Heart right ventricle (tissue), 16 donors: ENCODE results near the gene ZXDC. TPM values are rescaled to one million over a fixed set of nuclear protein-coding genes. Genes with fewer than 3 reads are reported as not detected.

Experiments
- ATAC-seq, 8 donors: fragments of 200-7000 bp; cut with Tn5 transposase; one replicate each; pipeline ENCODE4 v1.9.1; 2020; ENCODE audit warnings: mild to moderate bottlenecking in 8 of 8, moderate library complexity in 8 of 8, moderate number of reproducible peaks in 1 of 8
- DNase-seq, 2 donors: peaks; one replicate each; pipeline ENCODE4 v3.0.0-alpha.2; 2020
- H3K27ac ChIP-seq, 10 donors: fragments of 200-600 bp; sonication (generic) in 2 of 10; one replicate each; pipeline versions ENCODE4 v1.5.0 to v1.8.0; 2020 to 2022; ENCODE audit warnings: mild to moderate bottlenecking in 3 of 10
- H3K27me3 ChIP-seq, 7 donors: fragments of 200-600 bp; one replicate each; pipeline ENCODE4 v1.8.0; 2021 to 2022; ENCODE audit warnings: mild to moderate bottlenecking in 2 of 7
- H3K36me3 ChIP-seq, 9 donors: fragments of 200-600 bp; sonication (generic) in 1 of 9; one replicate each; pipeline versions ENCODE4 v1.5.0 to v1.8.0; 2020 to 2022; ENCODE audit warnings: mild to moderate bottlenecking in 2 of 9
- H3K4me1 ChIP-seq, 9 donors: fragments of 200-600 bp; sonication (generic) in 1 of 9; one replicate each; pipeline versions ENCODE4 v1.5.0 to v1.8.0; 2020 to 2022; ENCODE audit warnings: mild to moderate bottlenecking in 4 of 9
- H3K4me3 ChIP-seq, 10 donors: fragments of 200-600 bp; sonication (generic) in 2 of 10; one replicate each; pipeline versions ENCODE4 v1.5.0 to v1.8.0; 2020 to 2022; ENCODE audit warnings: mild to moderate bottlenecking in 7 of 10, moderate library complexity in 2 of 10
- H3K9me3 ChIP-seq, 11 donors: fragments of 200-600 bp in 10 of 11; sonication (generic) in 2 of 11; one replicate each; pipeline versions ENCODE4 v1.5.0 to v1.8.0; 2013 to 2022; ENCODE audit warnings: mild to moderate bottlenecking in 2 of 11, control low read depth in 1 of 11, moderate library complexity in 1 of 11
- WGBS, 2 donors: extraction: QIAGEN DNeasy Blood & Tissue Kit; methylation state at CpG; one replicate each; pipeline ENCODE4 v1.1.7; 2013; ENCODE audit warnings: inconsistent platforms in 1 of 2; 5-methylcytosine and 5-hydroxymethylcytosine counted together
- intact Hi-C, 10 donors: fragments of 100-400 bp; cut with DNase I; formaldehyde crosslinking; loops; one replicate each; pipeline versions ENCODE4 v1.11.1 to v1.14.2; 2022
- polyA plus RNA-seq, 2 donors: library from polyadenylated mRNA; stranded (reverse); fragments of 200-250 nt; gene quantifications; one replicate each; pipeline ENCODE4 v1.2.3, GENCODE V29; 2013
- total RNA-seq, 10 donors: library from RNA; stranded (reverse); fragmentation: NEBNext Ultra II Directional in 3 of 10; extraction: Animal tissue kit (Norgen Biotek cat#: 25700) in 3 of 10; gene quantifications; one replicate each; pipeline versions ENCODE4 v1.2.1 to v1.2.4, GENCODE V29; 2021 to 2023
- TF ChIP-seq, protein P1 (sequence below), 9 donors: fragments of 200-600 bp; sonication (generic) in 2 of 9; IDR thresholded peaks; one replicate each; pipeline versions ENCODE4 v1.5.0 to v1.8.0; 2021 to 2022; ENCODE audit warnings: antibody characterized with exemption in 9 of 9, mild to moderate bottlenecking in 5 of 9, moderate library complexity in 1 of 9
- donor health status: Arrhythmogenic right ventricular cardiomyopathy.
- donor health status: ischemic (EF 13 %, LVEDD 7.1; RV severe dilation, severe dysfunction).
- donor health status: healthy with polysubstance abuse.
- donor health status: DM: no; HTN: yes; CAD: no.
- donor health status: DM: no; HTN: no; CAD: no.
- donor health status: ischemic (EF 25% LVEDD 6.9; RV normal size, moderate dysfunction).
- donor health status: ischemic (EF 25% LVEDD 5.7; RV mildly dilated, moderate dysfunction).
- donor health status: healthy.
- donor health status: DM: yes; HTN: yes; CAD: no.
- donor health status: Ischemic cardiomyopathy.
- donor health status: ischemic (EF 35%, LVEDD 5.7; RV mildly dilated, moderate dysfunction).
- donor health status: nonischemic (EF 11% LVEDD 7.7; RV severe dilation, severe dysfunction).
- donor health status: DM: yes; HTN: yes; CAD: no.
- donor health status: PGD.
- donor health status: ischemic (EF 29% LVEDD 5.4; RV normal size, mild dysfunction).
- donor health status: nonischemic (EF 23%, LVEDD 6.1; RV moderate dilation, normal function).

ZXDC gene
- total and polyA plus RNA-seq, 12 donors: 6.6 to 25.4 (median 19.4) TPM

- H3K4me1 ChIP-seq: no peaks in the 10 kb centered on the region
- no peak overlapping the region for H3K4me3 ChIP-seq
- intact Hi-C loops: no loop called here
- WGBS, 2 donors: 84 to 87% methylated on average over 4 of the region's 4 CpGs
- DNase-seq (no peak), ATAC-seq (peak in 2 of 8 donors; percentile 7 to 9)
- no peak overlapping the region for H3K27ac ChIP-seq
- TF ChIP-seq, protein P1, sequence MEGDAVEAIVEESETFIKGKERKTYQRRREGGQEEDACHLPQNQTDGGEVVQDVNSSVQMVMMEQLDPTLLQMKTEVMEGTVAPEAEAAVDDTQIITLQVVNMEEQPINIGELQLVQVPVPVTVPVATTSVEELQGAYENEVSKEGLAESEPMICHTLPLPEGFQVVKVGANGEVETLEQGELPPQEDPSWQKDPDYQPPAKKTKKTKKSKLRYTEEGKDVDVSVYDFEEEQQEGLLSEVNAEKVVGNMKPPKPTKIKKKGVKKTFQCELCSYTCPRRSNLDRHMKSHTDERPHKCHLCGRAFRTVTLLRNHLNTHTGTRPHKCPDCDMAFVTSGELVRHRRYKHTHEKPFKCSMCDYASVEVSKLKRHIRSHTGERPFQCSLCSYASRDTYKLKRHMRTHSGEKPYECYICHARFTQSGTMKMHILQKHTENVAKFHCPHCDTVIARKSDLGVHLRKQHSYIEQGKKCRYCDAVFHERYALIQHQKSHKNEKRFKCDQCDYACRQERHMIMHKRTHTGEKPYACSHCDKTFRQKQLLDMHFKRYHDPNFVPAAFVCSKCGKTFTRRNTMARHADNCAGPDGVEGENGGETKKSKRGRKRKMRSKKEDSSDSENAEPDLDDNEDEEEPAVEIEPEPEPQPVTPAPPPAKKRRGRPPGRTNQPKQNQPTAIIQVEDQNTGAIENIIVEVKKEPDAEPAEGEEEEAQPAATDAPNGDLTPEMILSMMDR (IDR thresholded peaks at IDR 0.05): no peak
- H3K27me3 ChIP-seq: peaks cover 0 to 20% (median 9%) of the 10 kb centered on the region in 7 donors
- H3K36me3 ChIP-seq: no peaks in the 10 kb centered on the region
- H3K9me3 ChIP-seq: peaks cover 0 to 26% (median 12%) of the 10 kb centered on the region in 11 donors
Observed at GRCh38 chr3:126422571-126423091, 53.1 kb downstream of the ZXDC start.

GRCh38 chr3:126422121-126422520 is 53.6 kb downstream of the ZXDC start:
- H3K9me3 ChIP-seq: peaks cover 0 to 23% (median 12%) of the 10 kb centered on the region in 11 donors
- TF ChIP-seq, protein P1 (IDR thresholded peaks at IDR 0.05): no peak
- no peaks in the 10 kb centered on the region for H3K4me1 ChIP-seq
- WGBS, 2 donors: 92 to 94% methylated on average over 8 of the region's 8 CpGs
- DNase-seq (no peak), ATAC-seq (no peak)
- intact Hi-C loops: no loop called here
- H3K27me3 ChIP-seq: peaks cover 0 to 25% (median 14%) of the 10 kb centered on the region in 7 donors
- no peak overlapping the region for H3K27ac ChIP-seq
- no peak overlapping the region for H3K4me3 ChIP-seq
- no peaks in the 10 kb centered on the region for H3K36me3 ChIP-seq

DNA sequence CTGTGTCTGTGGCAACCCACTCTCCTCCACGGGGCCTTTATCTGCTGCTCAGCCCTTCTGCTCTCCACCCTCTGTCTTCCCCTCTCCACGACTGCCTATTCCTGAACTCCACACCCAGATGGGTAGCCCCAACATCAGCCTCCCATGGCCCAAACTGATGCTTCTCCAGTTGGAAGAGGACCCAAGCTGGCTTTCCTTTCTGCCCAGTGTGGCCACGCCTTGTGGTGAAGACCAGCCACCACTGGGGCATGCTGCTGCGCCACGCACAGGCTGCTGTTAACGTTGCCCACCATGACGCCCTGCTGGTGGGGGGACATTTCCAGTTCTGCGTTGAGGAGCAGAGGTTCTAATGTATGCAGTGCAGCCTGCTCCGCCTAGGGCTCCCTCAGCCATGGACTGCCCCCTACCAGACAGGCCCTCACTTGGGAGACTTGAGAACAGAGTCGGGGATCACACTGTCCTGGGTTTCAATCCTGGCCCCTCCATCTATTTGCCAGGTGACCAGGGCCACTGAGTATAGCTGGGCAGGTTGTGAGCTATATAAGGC is 54.0 kb downstream of the ZXDC start:
- WGBS, 2 donors: 79 to 83% methylated on average over 10 of the region's 10 CpGs
- H3K36me3 ChIP-seq: no peaks in the 10 kb centered on the region
- intact Hi-C loops: no loop called here
- H3K27me3 ChIP-seq: peaks cover 0 to 29% (median 19%) of the 10 kb centered on the region in 7 donors
- TF ChIP-seq, protein P1 (IDR thresholded peaks at IDR 0.05): no peak
- H3K4me3 ChIP-seq: no peak overlapping the region
- H3K27ac ChIP-seq: no peak overlapping the region
- no peak for DNase-seq
- ATAC-seq: no peak
- H3K4me1 ChIP-seq: no peaks in the 10 kb centered on the region
- peaks cover 0 to 19% (median 10%) of the 10 kb centered on the region in 11 donors for H3K9me3 ChIP-seq

- Histone ChIP-seq H3K36me3 (no peaks in the 10 kb centered on the region), H3K4me3 (no peak overlapping the region), H3K27me3 (peaks cover 0 to 43% (median 33%) of the 10 kb centered on the region in 7 donors), H3K27ac (no peak overlapping the region), H3K4me1 (no peaks in the 10 kb centered on the region), H3K9me3 (peaks cover 0 to 4% (median 0%) of the 10 kb centered on the region in 11 donors)
- no peak for ATAC-seq
- TF ChIP-seq, protein P1 (IDR thresholded peaks at IDR 0.05): no peak
- intact Hi-C loops: no loop called here
- no peak for DNase-seq
- 79% methylated on average over 21 to 22 of the region's 22 CpGs for WGBS, 2 donors
Observed at GRCh38 chr3:126419886-126420786, 55.6 kb downstream of the ZXDC start.
